G401.6 (cell line): ENCODE measurements around the gene SPEM3.

ENCODE experiments used
- FAIRE-seq: peaks from 2 replicates; lab custom pipeline; 2012; peaks lifted over from hg19 to GRCh38; lab: Jason Lieb, UNC

The SPEM3 gene

GRCh38 chr17:7403977-7404736 lies 24.5 kb upstream of the SPEM3 start, which contains the start of gene TMEM256:
Gene TMEM256 (minus strand): TSS chr17:7404097. CDS start chr17:7404084, 13 bp downstream.
- peak; percentile 99 for FAIRE-seq

- no peak for FAIRE-seq
Observed at GRCh38 chr17:7404737-7405349, 23.8 kb upstream of the SPEM3 start.

- FAIRE-seq, result no peak
Observed at GRCh38 chr17:7405350-7406234, 23.1 kb upstream of the SPEM3 start.

- no peak for FAIRE-seq
Observed at GRCh38 chr17:7406235-7406825, 22.3 kb upstream of the SPEM3 start.

GRCh38 chr17:7407082-7407481 lies 21.6 kb upstream of the SPEM3 start:
- no peak for FAIRE-seq

GRCh38 chr17:7407485-7408251 lies 21.0 kb upstream of the SPEM3 start, which contains the start of gene NLGN2:
Gene NLGN2 (plus strand): TSS chr17:7407845. CDS start chr17:7408256, 411 bp downstream.
- no peak for FAIRE-seq

- FAIRE-seq, result no peak
Observed at GRCh38 chr17:7408252-7408727, 20.4 kb upstream of the SPEM3 start.

- FAIRE-seq, result no peak
Observed at GRCh38 chr17:7408863-7409262, 19.8 kb upstream of the SPEM3 start.

GRCh38 chr17:7409716-7410115 lies 18.9 kb upstream of the SPEM3 start:
- no peak for FAIRE-seq

- FAIRE-seq, result no peak
Observed at GRCh38 chr17:7410634-7411426, 17.8 kb upstream of the SPEM3 start.

- no peak for FAIRE-seq
Observed at GRCh38 chr17:7411427-7411750, 17.3 kb upstream of the SPEM3 start.

- FAIRE-seq, result no peak
Observed at GRCh38 chr17:7413346-7413985, 15.2 kb upstream of the SPEM3 start.

- no peak for FAIRE-seq
Observed at GRCh38 chr17:7414837-7415236, 13.8 kb upstream of the SPEM3 start.

- no peak for FAIRE-seq
Observed at GRCh38 chr17:7415784-7416183, 12.9 kb upstream of the SPEM3 start.

GRCh38 chr17:7416323-7416722 lies 12.3 kb upstream of the SPEM3 start:
- FAIRE-seq, result no peak

- FAIRE-seq, result no peak
Observed at GRCh38 chr17:7417056-7417655, 11.5 kb upstream of the SPEM3 start.

GRCh38 chr17:7418472-7419152 lies 10.0 kb upstream of the SPEM3 start:
- no peak for FAIRE-seq

GRCh38 chr17:7419819-7420610 lies 8.6 kb upstream of the SPEM3 start, which contains the start of gene SPEM1:
Gene SPEM1 (plus strand): TSS chr17:7420324. CDS start chr17:7420385, 61 bp downstream.
- no peak for FAIRE-seq
